Subcutaneous abdominal adipose tissue (tissue), 5 donors: ENCODE data around the gene CYP2C9.
"Not testable (repeated sequence)": the region's sequence is repeated elsewhere in the genome, so short reads cannot be mapped to it uniquely, and the experiment has no call there.

ENCODE experiments used
- H3K27ac ChIP-seq: one replicate; pipeline ENCODE4 v1.7.0; 2013; ENCODE audit warnings: low read depth, mild to moderate bottlenecking, inconsistent platforms, low read length, moderate library complexity
- H3K27me3 ChIP-seq, 5 donors: one replicate each; pipeline ENCODE4 v1.7.0; 2013; ENCODE audit warnings: low read length in 5 of 5, inconsistent platforms in 1 of 5; ENCODE audit not compliant: control insufficient read depth in 5 of 5, insufficient read depth in 4 of 5
- H3K36me3 ChIP-seq, 5 donors: one replicate each; pipeline ENCODE4 v1.7.0; 2013; ENCODE audit warnings: low read length in 5 of 5; ENCODE audit not compliant: control insufficient read depth in 5 of 5, insufficient read depth in 5 of 5
- H3K4me1 ChIP-seq, 5 donors: one replicate each; pipeline ENCODE4 v1.7.0; 2013; ENCODE audit warnings: low read length in 5 of 5, mild to moderate bottlenecking in 3 of 5, moderate library complexity in 1 of 5; ENCODE audit not compliant: control insufficient read depth in 5 of 5, insufficient read depth in 5 of 5
- H3K4me3 ChIP-seq, 5 donors: one replicate each; pipeline ENCODE4 v1.7.0; 2013; ENCODE audit warnings: low read length in 5 of 5, low read depth in 1 of 5
- H3K9ac ChIP-seq, 5 donors: one replicate each; pipeline ENCODE4 v1.7.0; 2013; ENCODE audit warnings: low read length in 5 of 5, mild to moderate bottlenecking in 4 of 5, moderate library complexity in 3 of 5
- H3K9me3 ChIP-seq, 5 donors: one replicate each; pipeline ENCODE4 v1.7.0; 2013; ENCODE audit warnings: low read length in 5 of 5; ENCODE audit not compliant: control insufficient read depth in 5 of 5
- donor health status: healthy.
- donor health status: healthy.
- donor health status: healthy.
- donor health status: healthy.
- donor health status: healthy.

CYP2C9 gene

GRCh38 chr10:94946181-94946580 lies 7.7 kb downstream of the CYP2C9 start:
- H3K4me3 ChIP-seq: not testable (repeated sequence)

GRCh38 chr10:94963901-94964300 lies 25.4 kb downstream of the CYP2C9 start:
- peaks cover 0 to 9% (median 0%) of the 10 kb centered on the region in 5 donors for H3K9me3 ChIP-seq
- H3K27ac ChIP-seq: no peak overlapping the region
- H3K36me3 ChIP-seq: no peaks in the 10 kb centered on the region
- H3K4me1 ChIP-seq: peaks cover 0 to 6% (median 0%) of the 10 kb centered on the region in 5 donors
- H3K4me3 ChIP-seq: no peak overlapping the region
- H3K27me3 ChIP-seq: no peaks in the 10 kb centered on the region
- no peak overlapping the region for H3K9ac ChIP-seq

More at GRCh38 chr10:94946181-94946580, 7.7 kb downstream of the CYP2C9 start:
- H3K4me1 ChIP-seq, H3K27me3 ChIP-seq, H3K36me3 ChIP-seq, H3K27ac ChIP-seq, H3K9ac ChIP-seq: not testable (repeated sequence)
- peaks cover 0 to 18% (median 8%) of the 10 kb centered on the region in 5 donors for H3K9me3 ChIP-seq

- Histone ChIP-seq H3K36me3 (no peaks in the 10 kb centered on the region), H3K9ac (no peak overlapping the region), H3K4me1 (no peaks in the 10 kb centered on the region), H3K27me3 (no peaks in the 10 kb centered on the region), H3K27ac (no peak overlapping the region), H3K4me3 (no peak overlapping the region), H3K9me3 (peaks cover 0 to 6% (median 0%) of the 10 kb centered on the region in 5 donors)
Measured at GRCh38 chr10:94983555-94983954, 45.1 kb downstream of the CYP2C9 start.

- H3K27ac ChIP-seq: no peak overlapping the region
- no peak overlapping the region for H3K9ac ChIP-seq
- no peaks in the 10 kb centered on the region for H3K36me3 ChIP-seq
- no peaks in the 10 kb centered on the region for H3K4me1 ChIP-seq
- H3K27me3 ChIP-seq: no peaks in the 10 kb centered on the region
- no peak overlapping the region for H3K4me3 ChIP-seq
- peaks cover 7 to 18% (median 14%) of the 10 kb centered on the region in 5 donors for H3K9me3 ChIP-seq
Measured at GRCh38 chr10:94989192-94989591, 50.7 kb downstream of the CYP2C9 start.

- H3K36me3 ChIP-seq: no peaks in the 10 kb centered on the region
- no peaks in the 10 kb centered on the region for H3K4me1 ChIP-seq
- H3K9me3 ChIP-seq: peaks cover 7 to 16% (median 14%) of the 10 kb centered on the region in 5 donors
- H3K27me3 ChIP-seq: no peaks in the 10 kb centered on the region
- no peak overlapping the region for H3K9ac ChIP-seq
- H3K4me3 ChIP-seq: no peak overlapping the region
- no peak overlapping the region for H3K27ac ChIP-seq
Measured at GRCh38 chr10:94991243-94991888, 52.9 kb downstream of the CYP2C9 start.

- no peaks in the 10 kb centered on the region for H3K36me3 ChIP-seq
- H3K9ac ChIP-seq: no peak overlapping the region
- H3K27me3 ChIP-seq: no peaks in the 10 kb centered on the region
- H3K4me3 ChIP-seq: no peak overlapping the region
- H3K4me1 ChIP-seq: no peaks in the 10 kb centered on the region
- H3K27ac ChIP-seq: no peak overlapping the region
- peaks cover 7 to 16% (median 14%) of the 10 kb centered on the region in 5 donors for H3K9me3 ChIP-seq
Measured at GRCh38 chr10:94992811-94993210, 54.4 kb downstream of the CYP2C9 start.

- Histone ChIP-seq H3K4me3 (no peak overlapping the region), H3K27ac (no peak overlapping the region), H3K27me3 (no peaks in the 10 kb centered on the region), H3K36me3 (no peaks in the 10 kb centered on the region), H3K4me1 (no peaks in the 10 kb centered on the region), H3K9ac (no peak overlapping the region), H3K9me3 (peaks cover 0 to 2% (median 0%) of the 10 kb centered on the region in 5 donors)
Measured at GRCh38 chr10:94997741-94998174, 59.3 kb downstream of the CYP2C9 start.

- Histone ChIP-seq H3K4me3 (no peak overlapping the region), H3K27me3 (no peaks in the 10 kb centered on the region), H3K27ac (no peak overlapping the region), H3K4me1 (no peaks in the 10 kb centered on the region), H3K9ac (no peak overlapping the region), H3K9me3 (peaks cover 0 to 3% (median 0%) of the 10 kb centered on the region in 5 donors), H3K36me3 (no peaks in the 10 kb centered on the region)
Measured at GRCh38 chr10:95026461-95026860, 88.0 kb downstream of the CYP2C9 start.

- no peak overlapping the region for H3K9ac ChIP-seq
- no peaks in the 10 kb centered on the region for H3K9me3 ChIP-seq
- no peak overlapping the region for H3K4me3 ChIP-seq
- H3K27ac ChIP-seq: no peak overlapping the region
- no peaks in the 10 kb centered on the region for H3K36me3 ChIP-seq
- H3K4me1 ChIP-seq: no peaks in the 10 kb centered on the region
- H3K27me3 ChIP-seq: peaks cover 0 to 4% (median 0%) of the 10 kb centered on the region in 5 donors
Measured at GRCh38 chr10:95031656-95032055, 93.2 kb downstream of the CYP2C9 start.

- peaks cover 0 to 4% (median 0%) of the 10 kb centered on the region in 5 donors for H3K27me3 ChIP-seq
- H3K9me3 ChIP-seq: no peaks in the 10 kb centered on the region
- H3K9ac ChIP-seq: no peak overlapping the region
- no peaks in the 10 kb centered on the region for H3K4me1 ChIP-seq
- H3K4me3 ChIP-seq: no peak overlapping the region
- no peaks in the 10 kb centered on the region for H3K36me3 ChIP-seq
- H3K27ac ChIP-seq: no peak overlapping the region
Measured at GRCh38 chr10:95034401-95034800, 95.9 kb downstream of the CYP2C9 start.
